Measurements from ENCODE around the gene GEN1. TPM values are rescaled to one million over a fixed set of nuclear protein-coding genes. Genes with fewer than 3 reads are reported as not detected.

GEN1 gene
- total RNA-seq, 1 donor from 2014 or later = 21.9 TPM

DNA sequence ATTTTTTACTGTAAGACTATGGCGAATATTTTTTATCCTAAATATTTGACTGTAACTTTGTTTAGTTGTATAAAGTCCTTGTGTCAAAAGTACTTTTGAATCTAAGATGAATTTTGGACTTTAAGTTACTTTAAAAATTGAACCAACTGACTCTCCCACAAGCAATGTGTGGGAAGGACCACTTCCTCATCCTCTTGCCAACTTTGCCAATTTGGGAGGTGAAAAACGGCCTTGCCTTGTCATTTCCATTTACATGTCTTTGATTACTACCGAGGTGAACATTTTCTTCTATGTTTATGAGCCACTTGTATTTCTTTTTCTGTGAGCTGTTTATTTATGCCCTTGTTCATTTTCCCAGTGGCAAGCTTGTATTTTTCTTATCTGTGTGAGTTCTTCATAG, 49.6 kb downstream of the GEN1 start:
- no peak for DNase-seq (ENCODE audit: extremely low spot score, unreplicated experiment)
- no peaks in the 10 kb centered on the region for H3K9me3 Mint-ChIP-seq
- TF ChIP-seq, protein P1, sequence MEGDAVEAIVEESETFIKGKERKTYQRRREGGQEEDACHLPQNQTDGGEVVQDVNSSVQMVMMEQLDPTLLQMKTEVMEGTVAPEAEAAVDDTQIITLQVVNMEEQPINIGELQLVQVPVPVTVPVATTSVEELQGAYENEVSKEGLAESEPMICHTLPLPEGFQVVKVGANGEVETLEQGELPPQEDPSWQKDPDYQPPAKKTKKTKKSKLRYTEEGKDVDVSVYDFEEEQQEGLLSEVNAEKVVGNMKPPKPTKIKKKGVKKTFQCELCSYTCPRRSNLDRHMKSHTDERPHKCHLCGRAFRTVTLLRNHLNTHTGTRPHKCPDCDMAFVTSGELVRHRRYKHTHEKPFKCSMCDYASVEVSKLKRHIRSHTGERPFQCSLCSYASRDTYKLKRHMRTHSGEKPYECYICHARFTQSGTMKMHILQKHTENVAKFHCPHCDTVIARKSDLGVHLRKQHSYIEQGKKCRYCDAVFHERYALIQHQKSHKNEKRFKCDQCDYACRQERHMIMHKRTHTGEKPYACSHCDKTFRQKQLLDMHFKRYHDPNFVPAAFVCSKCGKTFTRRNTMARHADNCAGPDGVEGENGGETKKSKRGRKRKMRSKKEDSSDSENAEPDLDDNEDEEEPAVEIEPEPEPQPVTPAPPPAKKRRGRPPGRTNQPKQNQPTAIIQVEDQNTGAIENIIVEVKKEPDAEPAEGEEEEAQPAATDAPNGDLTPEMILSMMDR (conservative IDR thresholded peaks at IDR 0.05) = no peak
- peaks cover 9% of the 10 kb centered on the region for H3K27me3 Mint-ChIP-seq
- H3K4me1 Mint-ChIP-seq (ENCODE audit: unreplicated experiment) = peaks cover 12% of the 10 kb centered on the region
- H3K27ac Mint-ChIP-seq = no peak overlapping the region
- no peak overlapping the region for H3K4me3 Mint-ChIP-seq
- no peaks in the 10 kb centered on the region for H3K36me3 Mint-ChIP-seq

DNA sequence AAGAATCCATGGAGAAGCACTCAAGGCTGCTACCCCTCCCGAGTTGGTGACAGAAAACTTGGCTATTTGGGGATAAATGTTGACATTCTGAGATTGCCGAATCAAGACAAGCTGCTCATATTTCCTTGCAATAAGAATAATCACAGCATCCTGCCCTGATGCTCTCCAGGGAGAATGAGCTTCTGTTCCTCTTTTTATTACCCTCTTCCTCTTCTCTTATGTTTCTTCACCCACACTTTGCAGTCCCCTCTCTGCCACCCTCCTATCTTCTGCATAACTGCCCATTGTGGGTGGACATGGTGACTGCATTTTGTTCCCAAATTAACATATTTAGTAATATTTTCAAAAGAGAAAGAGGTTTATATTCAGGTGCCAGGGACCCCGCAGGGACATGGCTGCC, 50.4 kb downstream of the GEN1 start:
- H3K4me3 Mint-ChIP-seq = no peak overlapping the region
- H3K27me3 Mint-ChIP-seq = peaks cover 4% of the 10 kb centered on the region
- peak; percentile 1 for DNase-seq (ENCODE audit: extremely low spot score, unreplicated experiment)
- TF ChIP-seq, protein P1 (conservative IDR thresholded peaks at IDR 0.05) = no peak
- H3K36me3 Mint-ChIP-seq = no peaks in the 10 kb centered on the region
- no peak overlapping the region for H3K27ac Mint-ChIP-seq
- no peaks in the 10 kb centered on the region for H3K9me3 Mint-ChIP-seq
- peaks cover 12% of the 10 kb centered on the region for H3K4me1 Mint-ChIP-seq (ENCODE audit: unreplicated experiment)

DNA sequence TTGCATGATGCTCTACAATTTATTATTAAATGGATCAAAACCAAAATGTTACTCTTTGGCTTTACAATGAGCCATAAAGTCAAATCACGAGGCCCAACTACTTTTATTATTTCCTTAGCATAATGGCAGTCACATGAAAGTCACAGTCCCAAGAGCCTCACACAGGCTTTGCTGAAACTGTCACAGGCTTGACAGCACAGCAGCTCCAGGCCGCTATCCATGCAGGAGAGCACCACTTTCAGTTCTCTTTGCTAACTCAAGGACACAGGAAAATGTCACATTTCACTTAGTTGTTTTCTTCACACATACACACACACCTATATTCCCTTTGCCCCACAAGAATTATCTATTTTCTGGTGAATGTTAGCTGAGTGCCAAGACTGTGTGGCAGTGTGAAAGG, 51.2 kb downstream of the GEN1 start:
- TF ChIP-seq, protein P1 (conservative IDR thresholded peaks at IDR 0.05) = no peak
- Mint-ChIP-seq H3K4me3 (no peak overlapping the region), H3K36me3 (no peaks in the 10 kb centered on the region), H3K4me1 (ENCODE audit: unreplicated experiment) (peaks cover 10% of the 10 kb centered on the region), H3K27me3 (peaks cover 4% of the 10 kb centered on the region), H3K27ac (no peak overlapping the region), H3K9me3 (no peaks in the 10 kb centered on the region)
- DNase-seq (ENCODE audit: extremely low spot score, unreplicated experiment) = peak; percentile 7

DNA sequence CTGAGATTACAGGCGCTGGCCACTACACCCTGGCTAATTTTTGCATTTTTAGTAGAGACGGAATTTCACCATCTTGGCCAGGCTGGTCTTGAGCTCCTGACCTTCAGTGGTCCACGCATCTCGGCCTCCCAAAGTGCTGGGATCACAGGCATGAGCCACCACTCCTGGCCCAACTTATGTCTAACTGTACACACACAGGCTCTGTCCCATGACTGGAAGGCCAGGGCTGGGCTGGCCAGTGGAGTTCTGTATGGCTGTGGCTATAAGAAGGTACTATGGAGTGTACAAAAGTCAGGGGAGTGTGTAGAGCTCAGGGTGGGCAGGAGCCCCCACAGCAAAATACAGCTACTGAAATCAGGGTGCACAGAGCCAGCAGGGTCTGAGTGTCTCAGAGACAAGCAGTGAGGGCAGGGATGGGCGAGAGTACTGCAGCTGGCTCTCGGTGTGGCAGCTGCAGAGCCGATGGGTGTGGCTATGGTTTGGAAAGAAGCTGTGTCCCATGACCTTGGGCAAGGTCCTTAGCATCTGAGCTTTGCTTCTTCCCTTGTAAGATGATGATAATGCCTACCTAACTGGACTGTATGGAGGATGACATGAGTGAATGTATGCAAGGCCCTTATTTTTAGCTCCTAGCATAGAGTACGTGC, 51.9 kb downstream of the GEN1 start:
- DNase-seq (ENCODE audit: extremely low spot score, unreplicated experiment) = peak; percentile 39
- Mint-ChIP-seq H3K27ac (no peak overlapping the region), H3K4me3 (no peak overlapping the region), H3K36me3 (no peaks in the 10 kb centered on the region), H3K9me3 (no peaks in the 10 kb centered on the region), H3K27me3 (no peaks in the 10 kb centered on the region), H3K4me1 (ENCODE audit: unreplicated experiment) (peaks cover 4% of the 10 kb centered on the region)
- TF ChIP-seq, protein P1 (conservative IDR thresholded peaks at IDR 0.05) = no peak

DNA sequence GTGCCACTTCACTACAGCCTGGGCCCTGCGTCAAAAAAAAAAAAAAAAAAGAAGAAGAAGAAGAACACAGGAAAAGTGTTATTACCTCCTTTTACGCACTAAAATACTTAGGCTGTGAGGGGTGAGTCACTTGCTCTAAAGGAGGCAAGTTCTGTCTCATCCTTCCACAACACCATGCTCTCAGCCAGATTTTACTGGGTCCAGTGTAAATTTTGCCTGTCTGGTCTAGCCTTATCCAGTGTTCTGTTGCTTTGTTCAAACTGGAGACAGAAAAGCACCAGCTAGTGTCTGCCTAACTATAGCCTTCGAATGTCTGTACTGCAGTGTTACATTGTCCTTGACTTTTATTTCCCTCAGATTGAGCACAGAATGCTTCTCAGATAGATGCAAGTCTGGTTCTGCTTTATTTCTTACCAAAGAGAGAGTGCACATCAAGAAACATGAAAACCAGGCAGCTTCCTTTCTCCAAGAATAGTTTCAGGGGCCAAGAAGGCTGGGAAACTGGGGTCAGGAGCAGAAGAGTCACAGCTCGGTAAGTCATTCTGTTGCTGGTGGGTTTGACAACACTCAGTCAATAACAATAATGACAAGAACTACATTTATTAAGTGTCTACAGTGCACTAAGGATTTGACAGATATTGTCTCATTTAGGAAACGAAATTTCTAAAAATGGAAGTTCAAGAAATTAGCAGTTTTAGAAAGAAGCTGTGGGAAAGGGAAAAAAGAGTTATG, 59.2 kb downstream of the GEN1 start:
- Mint-ChIP-seq H3K9me3 (no peaks in the 10 kb centered on the region), H3K4me1 (ENCODE audit: unreplicated experiment) (peaks cover 5% of the 10 kb centered on the region), H3K27ac (no peak overlapping the region), H3K36me3 (no peaks in the 10 kb centered on the region), H3K4me3 (no peak overlapping the region), H3K27me3 (peaks cover 4% of the 10 kb centered on the region)
- TF ChIP-seq, protein P1 (conservative IDR thresholded peaks at IDR 0.05) = no peak
- no peak for DNase-seq (ENCODE audit: extremely low spot score, unreplicated experiment)
